ENCODE data around the gene GRIA1. TPM values are rescaled to one million over a fixed set of nuclear protein-coding genes. Genes with fewer than 3 reads are reported as not detected.

The GRIA1 gene
- total RNA-seq, 1 donor from 2014 or later, result 21.9 TPM

DNA sequence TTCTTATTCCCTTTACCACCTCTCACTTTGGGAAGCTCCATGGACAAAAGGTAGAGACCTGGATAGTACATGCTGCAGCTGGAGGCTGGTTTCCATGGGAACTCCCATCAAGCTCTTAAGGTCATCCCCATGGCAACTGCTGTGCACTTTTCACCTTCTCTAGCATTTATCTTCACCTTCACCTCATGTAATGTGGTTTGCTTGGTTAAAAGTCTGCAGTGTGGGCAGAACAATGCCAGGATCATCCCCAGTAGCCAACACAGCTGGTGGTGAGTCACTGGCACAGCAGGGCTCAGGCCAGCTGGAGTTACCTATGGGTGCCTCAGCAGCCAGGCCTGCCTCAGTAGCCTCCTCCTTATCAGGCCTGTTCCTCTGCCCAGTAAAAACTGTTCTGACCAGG is 210.5 kb downstream of the GRIA1 start:
- DNase-seq (ENCODE audit: low spot score), result no peak
- TF ChIP-seq, protein P1, sequence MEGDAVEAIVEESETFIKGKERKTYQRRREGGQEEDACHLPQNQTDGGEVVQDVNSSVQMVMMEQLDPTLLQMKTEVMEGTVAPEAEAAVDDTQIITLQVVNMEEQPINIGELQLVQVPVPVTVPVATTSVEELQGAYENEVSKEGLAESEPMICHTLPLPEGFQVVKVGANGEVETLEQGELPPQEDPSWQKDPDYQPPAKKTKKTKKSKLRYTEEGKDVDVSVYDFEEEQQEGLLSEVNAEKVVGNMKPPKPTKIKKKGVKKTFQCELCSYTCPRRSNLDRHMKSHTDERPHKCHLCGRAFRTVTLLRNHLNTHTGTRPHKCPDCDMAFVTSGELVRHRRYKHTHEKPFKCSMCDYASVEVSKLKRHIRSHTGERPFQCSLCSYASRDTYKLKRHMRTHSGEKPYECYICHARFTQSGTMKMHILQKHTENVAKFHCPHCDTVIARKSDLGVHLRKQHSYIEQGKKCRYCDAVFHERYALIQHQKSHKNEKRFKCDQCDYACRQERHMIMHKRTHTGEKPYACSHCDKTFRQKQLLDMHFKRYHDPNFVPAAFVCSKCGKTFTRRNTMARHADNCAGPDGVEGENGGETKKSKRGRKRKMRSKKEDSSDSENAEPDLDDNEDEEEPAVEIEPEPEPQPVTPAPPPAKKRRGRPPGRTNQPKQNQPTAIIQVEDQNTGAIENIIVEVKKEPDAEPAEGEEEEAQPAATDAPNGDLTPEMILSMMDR (IDR thresholded peaks at IDR 0.05; ENCODE audit: unreplicated experiment), result no peak
- Mint-ChIP-seq H3K9me3 (ENCODE audit: unreplicated experiment) (no peaks in the 10 kb centered on the region), H3K27ac (ENCODE audit: unreplicated experiment) (no peak overlapping the region), H3K4me1 (ENCODE audit: unreplicated experiment) (peaks cover 10% of the 10 kb centered on the region), H3K36me3 (ENCODE audit: low read depth, unreplicated experiment) (peaks cover 24% of the 10 kb centered on the region), H3K27me3 (ENCODE audit: unreplicated experiment) (peaks cover 2% of the 10 kb centered on the region), H3K4me3 (ENCODE audit: unreplicated experiment) (no peak overlapping the region)

DNA sequence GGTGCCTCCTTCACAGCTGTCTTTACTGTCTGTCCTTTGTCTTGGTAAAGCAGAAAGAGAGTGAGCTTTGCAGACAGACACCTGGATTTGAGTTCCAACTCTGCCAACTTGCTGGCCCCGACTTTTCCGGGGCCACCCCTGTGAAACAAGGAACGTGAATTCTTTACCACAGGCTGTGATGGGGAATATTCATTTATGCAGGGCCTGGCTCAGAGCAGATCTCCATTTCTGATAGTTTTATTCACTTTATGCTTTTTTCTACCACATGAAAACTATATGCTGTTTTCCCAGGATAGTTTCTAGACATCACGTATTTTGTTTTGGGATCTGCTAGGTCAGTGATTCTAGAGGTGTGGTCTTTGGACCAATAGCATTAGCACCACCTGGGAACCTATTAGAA is 211.8 kb downstream of the GRIA1 start:
- TF ChIP-seq, protein P1 (IDR thresholded peaks at IDR 0.05; ENCODE audit: unreplicated experiment), result no peak
- Mint-ChIP-seq H3K4me1 (ENCODE audit: unreplicated experiment) (no peaks in the 10 kb centered on the region), H3K27ac (ENCODE audit: unreplicated experiment) (no peak overlapping the region), H3K9me3 (ENCODE audit: unreplicated experiment) (no peaks in the 10 kb centered on the region), H3K4me3 (ENCODE audit: unreplicated experiment) (no peak overlapping the region), H3K27me3 (ENCODE audit: unreplicated experiment) (peaks cover 3% of the 10 kb centered on the region), H3K36me3 (ENCODE audit: low read depth, unreplicated experiment) (peaks cover 28% of the 10 kb centered on the region)
- no peak for DNase-seq (ENCODE audit: low spot score)

DNA sequence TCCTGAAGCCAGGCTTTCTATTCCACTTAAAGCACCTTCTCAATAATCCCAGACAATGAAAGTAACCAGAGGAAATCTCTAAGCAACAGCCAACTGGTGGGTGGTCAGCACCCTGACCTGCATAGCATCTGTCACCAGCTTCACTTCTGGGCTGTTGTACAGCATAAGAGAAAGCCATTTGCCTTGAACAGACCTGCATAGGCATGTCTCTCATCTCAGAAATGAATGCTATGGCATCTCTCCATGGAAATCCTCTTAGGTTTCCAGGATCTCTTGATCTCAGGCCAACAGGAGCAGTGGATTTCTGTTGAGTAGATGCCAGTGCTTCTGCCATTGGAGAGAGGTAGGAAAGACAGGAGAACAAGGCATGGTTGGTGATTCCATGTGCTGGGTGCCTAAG is 213.6 kb downstream of the GRIA1 start:
- H3K27ac Mint-ChIP-seq (ENCODE audit: unreplicated experiment), result no peak overlapping the region
- H3K27me3 Mint-ChIP-seq (ENCODE audit: unreplicated experiment), result peaks cover 3% of the 10 kb centered on the region
- TF ChIP-seq, protein P1 (IDR thresholded peaks at IDR 0.05; ENCODE audit: unreplicated experiment), result no peak
- no peaks in the 10 kb centered on the region for H3K9me3 Mint-ChIP-seq (ENCODE audit: unreplicated experiment)
- H3K36me3 Mint-ChIP-seq (ENCODE audit: low read depth, unreplicated experiment), result peaks cover 19% of the 10 kb centered on the region
- H3K4me3 Mint-ChIP-seq (ENCODE audit: unreplicated experiment), result no peak overlapping the region
- no peaks in the 10 kb centered on the region for H3K4me1 Mint-ChIP-seq (ENCODE audit: unreplicated experiment)
- DNase-seq (ENCODE audit: low spot score), result no peak

DNA sequence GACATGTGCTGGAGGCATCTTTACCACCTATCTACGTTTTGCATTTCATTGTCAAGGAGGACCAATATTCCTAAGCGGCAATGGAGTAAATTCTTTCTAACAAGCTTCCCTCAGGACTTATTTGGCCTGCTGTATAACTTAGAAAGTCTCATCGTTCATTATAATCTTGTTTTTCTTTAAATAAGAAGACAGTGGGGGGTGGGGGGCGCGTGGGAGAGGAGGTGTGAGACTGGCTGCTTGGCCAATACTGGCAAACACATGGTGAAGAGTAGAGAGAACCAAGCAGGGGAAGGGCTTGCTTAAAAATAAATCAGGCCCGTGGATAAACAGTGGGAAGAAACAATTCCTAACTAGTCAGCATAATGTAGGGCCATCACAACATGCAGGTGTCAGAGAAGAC is 217.2 kb downstream of the GRIA1 start:
- H3K36me3 Mint-ChIP-seq (ENCODE audit: low read depth, unreplicated experiment), result peaks cover 13% of the 10 kb centered on the region
- DNase-seq (ENCODE audit: low spot score), result no peak
- TF ChIP-seq, protein P1 (IDR thresholded peaks at IDR 0.05; ENCODE audit: unreplicated experiment), result no peak
- H3K27me3 Mint-ChIP-seq (ENCODE audit: unreplicated experiment), result peaks cover 3% of the 10 kb centered on the region
- no peaks in the 10 kb centered on the region for H3K4me1 Mint-ChIP-seq (ENCODE audit: unreplicated experiment)
- no peaks in the 10 kb centered on the region for H3K9me3 Mint-ChIP-seq (ENCODE audit: unreplicated experiment)
- no peak overlapping the region for H3K4me3 Mint-ChIP-seq (ENCODE audit: unreplicated experiment)
- H3K27ac Mint-ChIP-seq (ENCODE audit: unreplicated experiment), result no peak overlapping the region

DNA sequence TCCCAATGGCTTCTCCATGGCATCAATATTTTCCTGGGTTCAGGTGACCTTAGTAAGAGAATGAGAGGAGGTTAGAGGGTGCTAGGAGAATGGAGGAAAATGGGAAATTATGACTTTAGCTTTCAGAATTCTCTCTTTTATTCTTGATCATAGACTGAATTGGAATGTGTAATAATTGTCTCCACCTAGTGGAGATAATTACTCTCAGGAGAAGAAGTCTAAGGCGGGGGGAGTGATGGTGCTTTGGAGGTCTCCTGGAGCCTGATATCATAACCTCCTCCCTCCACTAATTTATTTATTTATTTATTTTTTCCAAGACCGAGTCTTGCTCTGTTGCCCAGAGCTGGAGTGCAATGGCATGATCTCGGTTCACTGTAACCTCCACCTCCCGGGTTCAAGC is 221.3 kb downstream of the GRIA1 start:
- H3K27ac Mint-ChIP-seq (ENCODE audit: unreplicated experiment), result no peak overlapping the region
- H3K9me3 Mint-ChIP-seq (ENCODE audit: unreplicated experiment), result no peaks in the 10 kb centered on the region
- no peak for DNase-seq (ENCODE audit: low spot score)
- TF ChIP-seq, protein P1 (IDR thresholded peaks at IDR 0.05; ENCODE audit: unreplicated experiment), result no peak
- H3K4me3 Mint-ChIP-seq (ENCODE audit: unreplicated experiment), result no peak overlapping the region
- H3K27me3 Mint-ChIP-seq (ENCODE audit: unreplicated experiment), result peaks cover 1% of the 10 kb centered on the region
- peaks cover 3% of the 10 kb centered on the region for H3K4me1 Mint-ChIP-seq (ENCODE audit: unreplicated experiment)
- peaks cover 6% of the 10 kb centered on the region for H3K36me3 Mint-ChIP-seq (ENCODE audit: low read depth, unreplicated experiment)

Data from endothelial cell (in vitro differentiated cells).